GM10266 (cell line): Measurements from ENCODE around the gene IPO9.

ENCODE experiments used
- DNase-seq: peaks from one replicate; pipeline ENCODE4 v3.0.0; 2012; ENCODE audit errors: extremely low spot score
- CTCF ChIP-seq: IDR thresholded peaks from 2 replicates; pipeline ENCODE4 v1.5.1; 2012; ENCODE audit warnings: mild to moderate bottlenecking, low read depth; ENCODE audit not compliant: control insufficient read depth, insufficient read depth; ENCODE audit errors: missing control alignments

The IPO9 gene

DNA sequence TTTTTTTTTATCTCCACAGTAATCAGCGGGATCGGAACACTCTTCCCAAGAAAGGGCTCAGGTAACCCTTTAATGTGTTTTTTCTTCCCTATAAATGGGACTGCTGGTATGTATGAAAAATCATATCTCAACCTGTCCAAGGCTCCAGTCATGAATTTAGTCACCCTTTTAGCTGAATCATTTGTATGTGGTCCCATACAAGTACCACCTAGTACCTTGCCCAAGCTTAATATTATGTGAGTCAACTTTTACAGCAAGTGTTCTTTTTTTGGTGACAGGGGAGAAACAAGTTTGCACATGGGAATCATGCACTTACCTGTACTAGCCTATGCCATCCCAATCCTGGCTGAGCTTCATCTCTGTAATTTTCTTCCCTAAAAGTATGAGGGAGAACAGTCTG, 43.7 kb upstream of the IPO9 start:
- TF ChIP-seq CTCF, result no peak
- DNase-seq, result no peak

DNA sequence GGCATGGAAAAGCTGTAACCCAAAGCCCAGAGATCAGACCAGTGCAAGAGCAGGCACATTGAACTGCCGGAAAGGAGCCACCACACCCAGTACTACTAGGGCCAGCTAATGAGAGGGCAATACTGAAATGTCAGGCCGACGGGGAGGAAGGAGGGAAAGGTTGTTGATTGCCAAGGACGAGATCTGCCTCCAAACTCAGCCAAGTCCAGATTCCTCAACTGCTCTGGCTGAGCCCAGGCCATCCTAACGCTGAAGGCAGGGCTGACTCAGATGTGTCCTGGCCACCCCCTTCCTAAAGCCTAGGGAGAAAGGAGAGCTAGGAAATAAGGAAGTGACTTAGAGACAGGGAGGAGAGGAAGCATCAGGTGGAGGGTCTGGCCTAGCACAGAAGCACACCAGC, 42.1 kb upstream of the IPO9 start:
- no peak for TF ChIP-seq CTCF
- no peak for DNase-seq

- no peak for TF ChIP-seq CTCF
- DNase-seq, result no peak
Measured at GRCh38 chr1:201788296-201788695, 40.7 kb upstream of the IPO9 start.

GRCh38 chr1:201789245-201789644, 39.7 kb upstream of the IPO9 start:
- no peak for TF ChIP-seq CTCF
- DNase-seq, result no peak

DNA sequence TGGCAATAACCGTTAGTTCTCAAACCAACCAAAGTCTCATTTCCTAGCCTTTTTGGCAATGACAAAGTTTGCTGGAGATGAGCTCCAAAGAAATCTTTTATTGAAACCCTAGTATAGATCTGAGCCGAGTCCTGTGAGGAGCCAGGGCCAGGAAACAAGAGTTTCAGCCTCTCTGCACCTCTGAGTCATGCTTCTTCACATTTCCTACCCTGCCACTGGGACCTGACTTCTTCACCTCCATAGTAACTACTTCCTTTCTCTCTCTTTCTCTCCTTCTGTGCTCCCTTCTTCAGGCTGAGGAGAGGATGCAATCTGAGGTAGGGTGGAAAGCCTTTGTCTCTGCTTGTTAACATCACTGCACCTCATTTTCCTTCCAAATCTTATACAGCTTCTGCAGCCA, 38.7 kb upstream of the IPO9 start:
- no peak for TF ChIP-seq CTCF
- no peak for DNase-seq

GRCh38 chr1:201791051-201791778, 37.7 kb upstream of the IPO9 start:
- DNase-seq, result no peak
- TF ChIP-seq CTCF, result no peak

DNA sequence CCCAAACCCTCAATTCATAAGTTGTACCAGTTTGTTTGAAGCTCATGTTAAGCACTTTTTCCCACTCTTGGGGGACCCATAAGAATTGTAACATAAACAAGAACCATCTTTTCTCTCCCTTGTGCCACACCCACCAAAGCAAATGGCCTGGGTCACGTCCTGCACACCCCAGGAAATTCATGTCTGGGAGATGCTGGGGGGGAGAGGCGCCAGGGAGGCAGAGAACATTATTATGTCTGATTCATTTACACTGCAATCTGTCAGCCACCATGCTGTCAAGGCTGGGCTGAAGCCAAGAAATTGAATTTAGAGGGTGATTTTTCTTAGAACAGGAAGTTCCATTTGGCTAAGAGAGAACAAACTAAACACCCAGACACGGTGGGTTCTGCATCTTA, 37.2 kb upstream of the IPO9 start:
- no peak for DNase-seq
- TF ChIP-seq CTCF, result no peak
